DOHH2 (cell line): ENCODE measurements around the gene RPS6KA2.

Source experiments
- H3F3A ChIP-seq: fragments of 200-600 bp; sonication (generic), shearing (Covaris generic); 2 replicates; pipeline ENCODE4 v1.6.0; 2016; ENCODE audit warnings: antibody characterized with exemption, mild to moderate bottlenecking; ENCODE audit not compliant: control insufficient read depth, insufficient read depth
- H3K27ac ChIP-seq: fragments of 200-600 bp; sonication (generic); 2 replicates; pipeline ENCODE4 v1.5.1; 2014; ENCODE audit warnings: low read depth, mild to moderate bottlenecking, low read length, moderate library complexity
- H3K27me3 ChIP-seq: fragments of 200-600 bp; sonication (generic); 2 replicates; pipeline ENCODE4 v1.6.1; 2014; ENCODE audit warnings: mild to moderate bottlenecking, low read length, mixed read lengths; ENCODE audit not compliant: control insufficient read depth
- H3K36me3 ChIP-seq: fragments of 200-600 bp; sonication (generic); 2 replicates; pipeline ENCODE4 v1.6.1; 2014; ENCODE audit warnings: mild to moderate bottlenecking, low read length, moderate library complexity, mixed read lengths; ENCODE audit not compliant: control insufficient read depth
- H3K4me1 ChIP-seq: fragments of 200-600 bp; sonication (generic); 2 replicates; pipeline ENCODE4 v1.6.1; 2014; ENCODE audit warnings: mild to moderate bottlenecking, low read length, mixed read lengths; ENCODE audit not compliant: control insufficient read depth
- H3K4me2 ChIP-seq: fragments of 200-600 bp; sonication (generic); 2 replicates; pipeline ENCODE4 v1.6.0; 2014; ENCODE audit warnings: mild to moderate bottlenecking, low read length, moderate library complexity
- H3K4me3 ChIP-seq: fragments of 200-600 bp; sonication (generic); 2 replicates; pipeline ENCODE4 v1.5.1; 2014; ENCODE audit warnings: mild to moderate bottlenecking, low read length, mixed read lengths
- H3K79me2 ChIP-seq: fragments of 200-600 bp; sonication (generic); 2 replicates; pipeline ENCODE4 v1.6.1; 2014; ENCODE audit warnings: mild to moderate bottlenecking, low read length, mixed read lengths; ENCODE audit not compliant: control insufficient read depth
- H3K9me2 ChIP-seq: fragments of 200-600 bp; sonication (generic); replicated peaks from 2 replicates; pipeline ENCODE4 v1.6.1; 2014; ENCODE audit warnings: mild to moderate bottlenecking, low read length, mixed read lengths; ENCODE audit not compliant: control insufficient read depth
- H3K9me3 ChIP-seq: fragments of 200-600 bp; sonication (generic); 2 replicates; pipeline ENCODE4 v1.6.1; 2014; ENCODE audit warnings: antibody characterized with exemption, low read length, mixed read lengths; ENCODE audit not compliant: control insufficient read depth, insufficient read depth
- H4K20me1 ChIP-seq: fragments of 200-600 bp; sonication (generic); 2 replicates; pipeline ENCODE4 v1.6.0; 2014; ENCODE audit warnings: low read depth, mild to moderate bottlenecking, antibody characterized with exemption, low read length, moderate library complexity; ENCODE audit not compliant: control insufficient read depth, insufficient read depth
- CTCF ChIP-seq: fragments of 200-600 bp; sonication (generic); IDR thresholded peaks from one replicate; pipeline ENCODE4 v1.5.1; 2014; ENCODE audit warnings: antibody characterized with exemption, mild to moderate bottlenecking, low read depth, low read length; ENCODE audit not compliant: poor library complexity, severe bottlenecking
- EZH2phosphoT487 ChIP-seq: fragments of 200-600 bp; sonication (generic); IDR thresholded peaks from 2 replicates; pipeline ENCODE4 v1.6.1; 2017; ENCODE audit warnings: borderline replicate concordance, mild to moderate bottlenecking, antibody characterized with exemption, low read length, moderate library complexity, mixed read lengths

The RPS6KA2 gene

GRCh38 chr6:166370489-166370888 lies 256.6 kb downstream of the RPS6KA2 start:
- Histone ChIP-seq H4K20me1 (no peaks in the 10 kb centered on the region), H3K9me3 (no peaks in the 10 kb centered on the region), H3K79me2 (0 out of 2 replicates have a peak, but pooled peaks cover 3% of the 10 kb centered on the region), H3F3A (0 out of 2 replicates have a peak, but pooled peaks cover 2% of the 10 kb centered on the region), H3K4me1 (no peaks in the 10 kb centered on the region), H3K9me2 (no peaks in the 10 kb centered on the region), H3K27me3 (no peaks in the 10 kb centered on the region), H3K4me3 (no peak overlapping the region), H3K36me3 (peaks cover 5% of the 10 kb centered on the region), H3K4me2 (no peak overlapping the region), H3K27ac (no peak overlapping the region)
- TF ChIP-seq CTCF (no peak), EZH2phosphoT487 (no peak)

- TF ChIP-seq CTCF (no peak), EZH2phosphoT487 (no peak)
- no peak overlapping the region for H3K4me3 ChIP-seq
- H3K36me3 ChIP-seq = peaks cover 5% of the 10 kb centered on the region
- no peaks in the 10 kb centered on the region for H3K9me2 ChIP-seq
- H4K20me1 ChIP-seq = no peaks in the 10 kb centered on the region
- H3K27me3 ChIP-seq = no peaks in the 10 kb centered on the region
- 0 out of 2 replicates have a peak, but pooled peaks cover 3% of the 10 kb centered on the region for H3K79me2 ChIP-seq
- H3K9me3 ChIP-seq = no peaks in the 10 kb centered on the region
- no peaks in the 10 kb centered on the region for H3K4me1 ChIP-seq
- no peak overlapping the region for H3K27ac ChIP-seq
- 0 out of 2 replicates have a peak, but pooled peaks cover 2% of the 10 kb centered on the region for H3F3A ChIP-seq
- H3K4me2 ChIP-seq = no peak overlapping the region
These were observed 257.3 kb downstream of the RPS6KA2 start for GRCh38 chr6:166369782-166370181.

GRCh38 chr6:166366921-166367320 lies 260.1 kb downstream of the RPS6KA2 start:
- Histone ChIP-seq H3K9me2 (no peaks in the 10 kb centered on the region), H3F3A (0 out of 2 replicates have a peak, but pooled peaks cover 2% of the 10 kb centered on the region), H3K27ac (no peak overlapping the region), H4K20me1 (no peaks in the 10 kb centered on the region), H3K4me3 (no peak overlapping the region), H3K4me2 (no peak overlapping the region), H3K79me2 (no peaks in the 10 kb centered on the region), H3K9me3 (no peaks in the 10 kb centered on the region), H3K36me3 (peaks cover 15% of the 10 kb centered on the region), H3K4me1 (no peaks in the 10 kb centered on the region), H3K27me3 (no peaks in the 10 kb centered on the region)
- no peak for TF ChIP-seq CTCF
- no peak for TF ChIP-seq EZH2phosphoT487
